HepG2 (cell line): ENCODE data around the gene C1QTNF12. TPM values are rescaled to one million over a fixed set of nuclear protein-coding genes. Genes with fewer than 3 reads are reported as not detected.

ENCODE experiments used
- BORCS8-MEF2B ChIP-seq: sonication (generic); formaldehyde crosslinking; IDR thresholded peaks from 2 replicates; pipeline ENCODE4 v1.8.0; 2022; ENCODE audit warnings: mild to moderate bottlenecking, missing genetic modification reagents
- HMGXB4 ChIP-seq, 2 experiments: sonication (generic) in 1 of 2; formaldehyde crosslinking in 1 of 2; IDR thresholded peaks; 2 replicates each; pipeline versions ENCODE4 v1.4.0 to v1.6.1; 2018 to 2020; ENCODE audit warnings: missing genetic modification reagents in 2 of 2, borderline replicate concordance in 1 of 2, low read depth in 1 of 2, mild to moderate bottlenecking in 1 of 2, missing biosample characterization in 1 of 2
- HOXA3 ChIP-seq: sonication (generic); formaldehyde crosslinking; IDR thresholded peaks from 2 replicates; pipeline ENCODE4 v1.5.0; 2020; ENCODE audit warnings: missing genetic modification reagents
- PAX8 ChIP-seq: sonication (generic); formaldehyde crosslinking; IDR thresholded peaks from 2 replicates; pipeline ENCODE4 v1.8.0; 2022; ENCODE audit warnings: mild to moderate bottlenecking, missing genetic modification reagents, borderline replicate concordance
- PCBP1 ChIP-seq: fragments of 200-400 bp; formaldehyde crosslinking; IDR thresholded peaks from 2 replicates; pipeline ENCODE4 v1.6.1; 2017; ENCODE audit warnings: mild to moderate bottlenecking, low read depth, low read length, borderline replicate concordance
- RXRA ChIP-seq: sonication (generic); formaldehyde crosslinking; IDR thresholded peaks from 2 replicates; pipeline ENCODE4 v1.5.1; 2020; ENCODE audit warnings: missing genetic modification reagents
- SRSF1 ChIP-seq: fragments of 200-400 bp; formaldehyde crosslinking; optimal IDR thresholded peaks from 2 replicates; pipeline ENCODE3; 2017; ENCODE audit warnings: mild to moderate bottlenecking, low read depth, low read length, moderate library complexity
- TFAP4 ChIP-seq: sonication (generic); IDR thresholded peaks from 2 replicates; pipeline ENCODE4 v1.6.1; 2016; ENCODE audit warnings: low read depth, borderline replicate concordance
- ZFY ChIP-seq: sonication (generic); formaldehyde crosslinking; IDR thresholded peaks from 2 replicates; pipeline ENCODE4 v1.4.0; 2020; ENCODE audit warnings: missing genetic modification reagents
- ZHX1 ChIP-seq: sonication (generic); formaldehyde crosslinking; IDR thresholded peaks from 2 replicates; pipeline ENCODE4 v1.8.1; 2022; ENCODE audit warnings: low read depth, mild to moderate bottlenecking, missing genetic modification reagents
- ZNF280B ChIP-seq: sonication (generic); formaldehyde crosslinking; IDR thresholded peaks from 2 replicates; pipeline ENCODE4 v1.5.0; 2020; ENCODE audit warnings: missing genetic modification reagents, mild to moderate bottlenecking, borderline replicate concordance
- ZNF556 ChIP-seq: sonication (generic); formaldehyde crosslinking; IDR thresholded peaks from 2 replicates; pipeline ENCODE4 v1.4.0; 2020; ENCODE audit warnings: mild to moderate bottlenecking, missing genetic modification reagents, borderline replicate concordance
- ZNF574 ChIP-seq: sonication (generic); formaldehyde crosslinking; IDR thresholded peaks from 2 replicates; pipeline ENCODE4 v1.4.0; 2020; ENCODE audit warnings: missing genetic modification reagents
- polyA plus RNA-seq, 8 experiments: library from polyadenylated mRNA; depleted of rRNA in 3 of 8; stranded (reverse) in 7 of 8; unstranded in 1 of 8; fragments of >200 nt; fragmentation: Illumina TruSeq in 4 of 8; extraction: Trizol in 4 of 8; gene quantifications; 2 replicates each; pipeline versions ENCODE4 v1.2.1 to v1.2.3, GENCODE V29; 2011 to 2016; ENCODE audit warnings: low read depth in 4 of 8, missing spikeins in 1 of 8, mixed read lengths in 1 of 8; ENCODE audit not compliant: insufficient read depth in 1 of 8
- total RNA-seq, 5 experiments: library from RNA; depleted of rRNA; stranded (reverse); fragments of >200 nt; fragmentation: Illumina TruSeq; extraction: Trizol; gene quantifications; 2 replicates each; pipeline ENCODE4 v1.2.3, GENCODE V29; 2016; ENCODE audit warnings: low read depth in 1 of 5

Gene C1QTNF12
- total and polyA plus RNA-seq, 2 of the 13 experiments (the other 11 are each of a cell fraction or from before 2014, with no cell fraction given) = 0.18 to 0.64 TPM

GRCh38 chr1:1290238-1290731 is 43.8 kb upstream of the C1QTNF12 start (continued):
- TF ChIP-seq ZHX1 (CRISPR knock-in tag) (0 out of 2 replicates have a peak, but pooled peaks have one; percentile 41), BORCS8-MEF2B (CRISPR knock-in tag) (0 out of 2 replicates have a peak, but pooled peaks have one; percentile 32), HMGXB4 (CRISPR knock-in tag; IDR thresholded peaks at IDR 0.05; ENCODE audit: borderline replicate concordance in 1 of 2, low read depth in 1 of 2) (0 out of 4 replicates have a peak, but pooled peaks of 1 of the 2 experiments have one; percentile 24), PCBP1 (0 out of 2 replicates have a peak, but pooled peaks have one; percentile 62), RXRA (CRISPR knock-in tag) (0 out of 2 replicates have a peak, but pooled peaks have one; percentile 17), TFAP4 (peak; percentile 59; the same call in 1 of the 2 replicates), SRSF1 (peak; percentile 30), HOXA3 (CRISPR knock-in tag) (0 out of 2 replicates have a peak, but pooled peaks have one; percentile 16), ZFY (CRISPR knock-in tag) (peak; percentile 18; the same call in 1 of the 2 replicates), PAX8 (no peak), ZNF574 (CRISPR knock-in tag) (peak; percentile 60), ZNF556 (CRISPR knock-in tag) (no peak), ZNF280B (CRISPR knock-in tag) (0 out of 2 replicates have a peak, but pooled peaks have one; percentile 31)
